ENCODE results near the gene PRSS22.

DNA sequence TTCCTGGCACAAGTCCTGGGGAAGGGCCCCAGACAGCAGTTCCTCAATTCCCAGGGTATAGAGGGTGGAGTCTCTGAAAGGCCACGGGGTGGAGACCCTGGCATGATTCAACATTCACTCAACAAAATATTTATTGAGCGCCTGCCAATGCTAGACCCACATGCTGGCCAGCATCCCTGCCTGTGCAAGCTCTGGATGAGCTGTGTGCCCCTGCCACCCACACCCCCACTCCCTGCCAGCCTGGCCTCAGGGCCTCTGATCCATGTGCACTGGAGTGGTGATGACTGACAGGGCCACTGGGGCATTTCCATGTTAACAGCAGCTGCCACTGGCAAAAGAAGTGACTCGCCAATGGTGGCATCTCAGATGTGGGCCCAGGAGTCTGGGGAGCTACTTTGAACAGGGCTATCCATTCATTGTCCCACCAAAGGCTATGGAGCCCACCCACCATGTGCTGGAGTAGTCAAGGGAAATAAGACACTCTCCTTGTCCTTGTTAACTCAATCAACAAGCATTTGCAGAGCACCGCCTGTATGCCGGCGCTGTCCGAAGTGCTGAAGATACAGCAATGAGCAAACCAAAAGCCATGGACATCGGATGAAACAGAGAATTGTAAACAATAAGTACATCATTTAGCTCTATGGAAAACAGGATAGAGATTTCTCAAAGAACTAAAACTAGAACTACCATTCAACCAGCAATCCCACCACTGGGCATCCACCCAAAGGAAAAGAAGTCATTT, 3.0 kb upstream of the PRSS22 start:
- TF ChIP-seq, protein P1, sequence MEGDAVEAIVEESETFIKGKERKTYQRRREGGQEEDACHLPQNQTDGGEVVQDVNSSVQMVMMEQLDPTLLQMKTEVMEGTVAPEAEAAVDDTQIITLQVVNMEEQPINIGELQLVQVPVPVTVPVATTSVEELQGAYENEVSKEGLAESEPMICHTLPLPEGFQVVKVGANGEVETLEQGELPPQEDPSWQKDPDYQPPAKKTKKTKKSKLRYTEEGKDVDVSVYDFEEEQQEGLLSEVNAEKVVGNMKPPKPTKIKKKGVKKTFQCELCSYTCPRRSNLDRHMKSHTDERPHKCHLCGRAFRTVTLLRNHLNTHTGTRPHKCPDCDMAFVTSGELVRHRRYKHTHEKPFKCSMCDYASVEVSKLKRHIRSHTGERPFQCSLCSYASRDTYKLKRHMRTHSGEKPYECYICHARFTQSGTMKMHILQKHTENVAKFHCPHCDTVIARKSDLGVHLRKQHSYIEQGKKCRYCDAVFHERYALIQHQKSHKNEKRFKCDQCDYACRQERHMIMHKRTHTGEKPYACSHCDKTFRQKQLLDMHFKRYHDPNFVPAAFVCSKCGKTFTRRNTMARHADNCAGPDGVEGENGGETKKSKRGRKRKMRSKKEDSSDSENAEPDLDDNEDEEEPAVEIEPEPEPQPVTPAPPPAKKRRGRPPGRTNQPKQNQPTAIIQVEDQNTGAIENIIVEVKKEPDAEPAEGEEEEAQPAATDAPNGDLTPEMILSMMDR (optimal IDR thresholded peaks at IDR 0.05 in 1 of 3, IDR thresholded peaks at IDR 0.05 in 1 of 3, conservative IDR thresholded peaks at IDR 0.05 in 1 of 3; ENCODE audit: extremely low read depth in 1 of 3, insufficient read depth in 2 of 3, low read length in 3 of 3) = no peak
- TF ChIP-seq EZH2 (IDR thresholded peaks at IDR 0.05; ENCODE audit: low read length) = no peak
